Sigmoid colon (tissue), 7 donors: ENCODE data around the gene MARCHF5. TPM values are rescaled to one million over a fixed set of nuclear protein-coding genes. Genes with fewer than 3 reads are reported as not detected.

Source experiments
- DNase-seq: peaks from one replicate; pipeline ENCODE4 v3.0.0-alpha.2; 2019
- H3K27ac ChIP-seq, 4 donors: fragments of 200-600 bp; sonication (generic); one replicate each; pipeline ENCODE4 v1.5.1; 2016 to 2019; ENCODE audit warnings: mild to moderate bottlenecking in 1 of 4
- H3K27me3 ChIP-seq, 3 donors: fragments of 200-600 bp; sonication (generic); one replicate each; pipeline ENCODE4 v1.5.1; 2019; ENCODE audit warnings: mild to moderate bottlenecking in 1 of 3
- H3K36me3 ChIP-seq, 4 donors: fragments of 200-600 bp; sonication (generic); one replicate each; pipeline ENCODE4 v1.5.1; 2016 to 2019
- H3K4me1 ChIP-seq, 4 donors: fragments of 200-600 bp; sonication (generic); one replicate each; pipeline ENCODE4 v1.5.1; 2017 to 2019
- H3K4me3 ChIP-seq, 4 donors: fragments of 200-600 bp; sonication (generic); one replicate each; pipeline ENCODE4 v1.5.1; 2017 to 2019; ENCODE audit warnings: mild to moderate bottlenecking in 2 of 4, moderate library complexity in 1 of 4
- H3K9me3 ChIP-seq, 4 donors: fragments of 200-600 bp in 3 of 4; sonication (generic) in 3 of 4; one replicate each; pipeline versions ENCODE4 v1.5.1 to v1.6.1; 2013 to 2019
- CTCF ChIP-seq, 4 experiments: fragments of 450-650 bp in 3 of 4; fragments of 200-600 bp in 1 of 4; IDR thresholded peaks; one replicate each; pipeline ENCODE4 v1.5.1; 2016 to 2019; ENCODE audit warnings: antibody characterized with exemption in 4 of 4, mild to moderate bottlenecking in 3 of 4, moderate library complexity in 2 of 4
- EP300 ChIP-seq, 4 donors: sonication (generic); formaldehyde crosslinking; IDR thresholded peaks; one replicate each; pipeline ENCODE4 v1.6.1; 2017; ENCODE audit warnings: antibody characterized with exemption in 4 of 4
- POLR2A ChIP-seq, 2 donors: fragments of 450-650 bp; IDR thresholded peaks; one replicate each; pipeline ENCODE4 v1.6.1; 2016; ENCODE audit warnings: antibody characterized with exemption in 2 of 2, mild to moderate bottlenecking in 2 of 2, moderate library complexity in 2 of 2
- POLR2AphosphoS5 ChIP-seq, 4 donors: sonication (generic); formaldehyde crosslinking; IDR thresholded peaks; one replicate each; pipeline ENCODE4 v1.6.1; 2017; ENCODE audit warnings: antibody characterized with exemption in 4 of 4
- WGBS, 2 donors: extraction: QIAGEN DNeasy Blood & Tissue Kit; methylation state at CpG; one replicate each; pipeline ENCODE4 v1.1.7; 2013; 5-methylcytosine and 5-hydroxymethylcytosine counted together
- intact Hi-C: fragments of 100-400 bp; cut with DNase I; formaldehyde crosslinking; loops from one replicate; pipeline ENCODE4 v1.15.1; 2023
- polyA plus RNA-seq, 3 donors: library from polyadenylated mRNA; stranded (reverse); fragments of 200-250 nt; gene quantifications; one replicate each; pipeline ENCODE4 v1.2.3, GENCODE V29; 2013
- total RNA-seq, 4 donors: library from RNA; depleted of rRNA; stranded (reverse); fragments of >200 nt; gene quantifications; one replicate each; pipeline ENCODE4 v1.1.0, GENCODE V29; 2016
- donor health status: healthy with polysubstance abuse.
- donor health status: Bipolar disorder and iron deficiency.
- donor health status: healthy.

The MARCHF5 gene
- total and polyA plus RNA-seq, 7 donors, result 9.5 to 30.5 (median 19.0) TPM

GRCh38 chr10:92290076-92290836, 711 bp upstream of the MARCHF5 start:
- Histone ChIP-seq H3K4me3 (peak overlapping the region; percentile 58 to 99 (median 86)), H3K9me3 (no peaks in the 10 kb centered on the region), H3K4me1 (peaks cover 0 to 21% (median 15%) of the 10 kb centered on the region in 4 donors), H3K27ac (peak overlapping the region; percentile 82 to 99 (median 94)), H3K36me3 (peaks cover 0 to 11% (median 0%) of the 10 kb centered on the region in 4 donors), H3K27me3 (no peaks in the 10 kb centered on the region)
- 0 to 1% methylated on average over 33 of the region's 33 CpGs for WGBS, 2 donors
- TF ChIP-seq POLR2AphosphoS5 (IDR thresholded peaks at IDR 0.05), result peak in 1 of 4 donors; percentile 4
- no peak for TF ChIP-seq EP300 (IDR thresholded peaks at IDR 0.05)
- intact Hi-C loops, result loop anchor here (1.0 to 5.0 kb wide), 3 partner anchors 50 to 302 kb away; partner anchors contain the start of gene KIF11
- peak; percentile 71 for DNase-seq

- Histone ChIP-seq H3K36me3 (peaks cover 0 to 11% (median 0%) of the 10 kb centered on the region in 4 donors), H3K27ac (peak overlapping the region; percentile 82 to 99 (median 94)), H3K4me3 (peak overlapping the region; percentile 58 to 99 (median 86)), H3K4me1 (peaks cover 0 to 17% (median 15%) of the 10 kb centered on the region in 4 donors), H3K9me3 (no peaks in the 10 kb centered on the region), H3K27me3 (no peaks in the 10 kb centered on the region)
- TF ChIP-seq POLR2A (IDR thresholded peaks at IDR 0.05), result no peak
- no peak for TF ChIP-seq CTCF (IDR thresholded peaks at IDR 0.05)
- TF ChIP-seq EP300 (IDR thresholded peaks at IDR 0.05), result no peak
- no peak for TF ChIP-seq POLR2AphosphoS5 (IDR thresholded peaks at IDR 0.05)
- DNase-seq, result no peak
- 1% methylated on average over 10 of the region's 10 CpGs for WGBS, 2 donors
- intact Hi-C loops, result loop anchor here (2.0 to 5.0 kb wide), 2 partner anchors 203 to 301 kb away; partner anchors contain the start of gene KIF11
These were observed 574 bp downstream of the MARCHF5 start for GRCh38 chr10:92291616-92291865.

- peaks cover 0 to 17% (median 15%) of the 10 kb centered on the region in 4 donors for H3K4me1 ChIP-seq
- H3K36me3 ChIP-seq, result peaks cover 0 to 11% (median 0%) of the 10 kb centered on the region in 4 donors
- WGBS, 2 donors, result 0 to 1% methylated on average over 17 of the region's 17 CpGs
- no peaks in the 10 kb centered on the region for H3K27me3 ChIP-seq
- H3K4me3 ChIP-seq, result peak overlapping the region; percentile 58 to 99 (median 86)
- no peaks in the 10 kb centered on the region for H3K9me3 ChIP-seq
- peak; percentile 75 for DNase-seq
- TF ChIP-seq CTCF (IDR thresholded peaks at IDR 0.05), result peak in 3 of 4 experiments; percentile 23 to 43 (median 39)
- no peak for TF ChIP-seq POLR2A (IDR thresholded peaks at IDR 0.05)
- no peak for TF ChIP-seq POLR2AphosphoS5 (IDR thresholded peaks at IDR 0.05)
- TF ChIP-seq EP300 (IDR thresholded peaks at IDR 0.05), result no peak
- H3K27ac ChIP-seq, result peak overlapping the region; percentile 82 to 99 (median 94)
- intact Hi-C loops, result loop anchor here (2.0 to 5.0 kb wide), 2 partner anchors 203 to 300 kb away; partner anchors contain the start of gene KIF11
These were observed 1.2 kb downstream of the MARCHF5 start for GRCh38 chr10:92291921-92292845.

- 93 to 95% methylated on average over 6 of the region's 6 CpGs for WGBS, 2 donors
- H3K9me3 ChIP-seq, result no peaks in the 10 kb centered on the region
- H3K27me3 ChIP-seq, result no peaks in the 10 kb centered on the region
- peaks cover 0 to 4% (median 0%) of the 10 kb centered on the region in 4 donors for H3K36me3 ChIP-seq
- peaks cover 0 to 6% (median 2%) of the 10 kb centered on the region in 4 donors for H3K4me1 ChIP-seq
- no peak overlapping the region for H3K27ac ChIP-seq
- no peak overlapping the region for H3K4me3 ChIP-seq
- intact Hi-C loops, result no loop called here
- TF ChIP-seq POLR2A (IDR thresholded peaks at IDR 0.05), result no peak
- no peak for TF ChIP-seq CTCF (IDR thresholded peaks at IDR 0.05)
- no peak for TF ChIP-seq EP300 (IDR thresholded peaks at IDR 0.05)
- no peak for TF ChIP-seq POLR2AphosphoS5 (IDR thresholded peaks at IDR 0.05)
- no peak for DNase-seq
These were observed 7.5 kb downstream of the MARCHF5 start for GRCh38 chr10:92298487-92298886.

GRCh38 chr10:92303096-92303495, 12.1 kb downstream of the MARCHF5 start:
- Histone ChIP-seq H3K36me3 (no peaks in the 10 kb centered on the region), H3K9me3 (no peaks in the 10 kb centered on the region), H3K27me3 (no peaks in the 10 kb centered on the region), H3K4me3 (no peak overlapping the region), H3K27ac (no peak overlapping the region), H3K4me1 (peaks cover 0 to 12% (median 0%) of the 10 kb centered on the region in 4 donors)
- no peak for DNase-seq
- intact Hi-C loops, result no loop called here
- TF ChIP-seq EP300 (IDR thresholded peaks at IDR 0.05) (no peak), CTCF (IDR thresholded peaks at IDR 0.05) (no peak), POLR2AphosphoS5 (IDR thresholded peaks at IDR 0.05) (no peak), POLR2A (IDR thresholded peaks at IDR 0.05) (no peak)
